ENCODE measurements around the gene THOC6. TPM values are rescaled to one million over a fixed set of nuclear protein-coding genes. Genes with fewer than 3 reads are reported as not detected.
A peak's percentile ranks its signal among the peaks of the same experiment; 100 is the strongest.

Gene THOC6
- total and polyA plus RNA-seq, 2 experiments from 2014 or later: 35.6 to 79.4 TPM

GRCh38 chr16:3017344-3017743 lies 6.5 kb upstream of the THOC6 start:
- peaks cover 22% of the 10 kb centered on the region for H3K4me1 ChIP-seq (ENCODE audit: insufficient read depth)
- no peak for DNase-seq (ENCODE audit: low spot score)
- peak overlapping the region; percentile 78 for H3K4me2 ChIP-seq
- H3K9me3 ChIP-seq (ENCODE audit: low read depth): no peaks in the 10 kb centered on the region
- WGBS (ENCODE audit: low lambda C conversion rate, missing lambda C conversion rate): 12% methylated on average over 20 of the region's 20 CpGs
- H3K27me3 ChIP-seq: peaks cover 7% of the 10 kb centered on the region
- peak overlapping the region; percentile 42 for H3K4me3 ChIP-seq
- no peaks in the 10 kb centered on the region for H3K9me2 ChIP-seq (replicated peaks; ENCODE audit: insufficient read depth)
- no peaks in the 10 kb centered on the region for H3K36me3 ChIP-seq (replicated peaks; ENCODE audit: insufficient read depth, low read depth)
- H3K27ac ChIP-seq: peak overlapping the region; percentile 98
- peaks cover 28% of the 10 kb centered on the region for H3K79me2 ChIP-seq
- TF ChIP-seq EZH2 (IDR thresholded peaks at IDR 0.05; ENCODE audit: borderline replicate concordance) (no peak), EZH2phosphoT487 (IDR thresholded peaks at IDR 0.05; ENCODE audit: low read depth, severe bottlenecking, unreplicated experiment) (no peak), CTCF (IDR thresholded peaks at IDR 0.05; ENCODE audit: poor library complexity) (no peak)
- peaks cover 6% of the 10 kb centered on the region for H4K20me1 ChIP-seq (ENCODE audit: insufficient read depth, poor library complexity, severe bottlenecking)
- no peak overlapping the region for H2AFZ ChIP-seq

- peak; percentile 94 for DNase-seq (ENCODE audit: low spot score)
- H3K4me3 ChIP-seq: peak within 1 kb of the TSS; percentile 42
- no peak for TF ChIP-seq EZH2 (IDR thresholded peaks at IDR 0.05; ENCODE audit: borderline replicate concordance)
- TF ChIP-seq CTCF (IDR thresholded peaks at IDR 0.05; ENCODE audit: poor library complexity): peak; percentile 63
- no peak for TF ChIP-seq EZH2phosphoT487 (IDR thresholded peaks at IDR 0.05; ENCODE audit: low read depth, severe bottlenecking, unreplicated experiment)
These were observed 5.9 kb upstream of the THOC6 start, which contains the start of gene CLDN6 for GRCh38 chr16:3017794-3018506. Gene CLDN6 (minus strand): TSS chr16:3018183. CDS start chr16:3016021, 2,162 bp downstream.

GRCh38 chr16:3019594-3020246 lies 4.1 kb upstream of the THOC6 start:
- peaks cover 36% of the 10 kb centered on the region for H3K79me2 ChIP-seq
- no peaks in the 10 kb centered on the region for H3K9me3 ChIP-seq (ENCODE audit: low read depth)
- TF ChIP-seq EZH2phosphoT487 (IDR thresholded peaks at IDR 0.05; ENCODE audit: low read depth, severe bottlenecking, unreplicated experiment) (no peak), CTCF (IDR thresholded peaks at IDR 0.05; ENCODE audit: poor library complexity) (no peak), EZH2 (IDR thresholded peaks at IDR 0.05; ENCODE audit: borderline replicate concordance) (no peak)
- peaks cover 28% of the 10 kb centered on the region for H3K4me1 ChIP-seq (ENCODE audit: insufficient read depth)
- peaks cover 6% of the 10 kb centered on the region for H4K20me1 ChIP-seq (ENCODE audit: insufficient read depth, poor library complexity, severe bottlenecking)
- H3K27ac ChIP-seq: peak overlapping the region; percentile 98
- H3K4me3 ChIP-seq: peak overlapping the region; percentile 96
- DNase-seq (ENCODE audit: low spot score): no peak
- H3K9me2 ChIP-seq (replicated peaks; ENCODE audit: insufficient read depth): no peaks in the 10 kb centered on the region
- no peak overlapping the region for H2AFZ ChIP-seq
- WGBS (ENCODE audit: low lambda C conversion rate, missing lambda C conversion rate): 45% methylated on average over 39 of the region's 40 CpGs
- H3K36me3 ChIP-seq (replicated peaks; ENCODE audit: insufficient read depth, low read depth): no peaks in the 10 kb centered on the region
- H3K27me3 ChIP-seq: no peaks in the 10 kb centered on the region
- peak overlapping the region; percentile 99 for H3K4me2 ChIP-seq

More at GRCh38 chr16:3017794-3018506, 5.9 kb upstream of the THOC6 start, which contains the start of gene CLDN6:
- Histone ChIP-seq H3K4me1 (ENCODE audit: insufficient read depth) (peaks cover 21% of the 10 kb centered on the region), H3K9me3 (ENCODE audit: low read depth) (no peaks in the 10 kb centered on the region), H3K36me3 (replicated peaks; ENCODE audit: insufficient read depth, low read depth) (no peaks in the 10 kb centered on the region), H4K20me1 (ENCODE audit: insufficient read depth, poor library complexity, severe bottlenecking) (peaks cover 6% of the 10 kb centered on the region), H3K79me2 (peaks cover 29% of the 10 kb centered on the region), H2AFZ (no peak within 1 kb of the TSS), H3K27me3 (peaks cover 7% of the 10 kb centered on the region), H3K9me2 (replicated peaks; ENCODE audit: insufficient read depth) (no peaks in the 10 kb centered on the region), H3K4me2 (peak within 1 kb of the TSS; percentile 78), H3K27ac (peak within 1 kb of the TSS; percentile 98)
- 2% methylated on average over 26 of the region's 52 CpGs for WGBS (ENCODE audit: low lambda C conversion rate, missing lambda C conversion rate)

Measured in hepatocyte (in vitro differentiated cells).